GM06990 (cell line): ENCODE measurements around the gene DIAPH1.
"Not testable (repeated sequence)": the region's sequence is repeated elsewhere in the genome, so short reads cannot be mapped to it uniquely, and the experiment has no call there.

Source experiments
- DNase-seq: peaks from one replicate; pipeline ENCODE4 v3.0.0-alpha.2; 2011; ENCODE audit not compliant: insufficient read length; ENCODE audit errors: extremely low read depth
- H3K27me3 ChIP-seq: replicated peaks from 2 replicates; pipeline ENCODE4 v1.6.0; 2011; ENCODE audit warnings: low read length; ENCODE audit not compliant: control insufficient read depth, insufficient read depth
- H3K36me3 ChIP-seq: 2 replicates; pipeline ENCODE4 v1.5.1; 2011; ENCODE audit warnings: low read length; ENCODE audit not compliant: control insufficient read depth, insufficient read depth
- H3K4me3 ChIP-seq: replicated peaks from 2 replicates; pipeline ENCODE4 v1.5.1; 2011; ENCODE audit warnings: low read depth, mild to moderate bottlenecking, control low read depth, low read length
- TF ChIP-seq, protein P1 (sequence below): IDR thresholded peaks from 2 replicates; pipeline ENCODE4 v1.5.1; 2011; ENCODE audit warnings: low read length, control low read depth, mild to moderate bottlenecking, inconsistent platforms; ENCODE audit not compliant: insufficient read depth, poor library complexity, severe bottlenecking

Gene DIAPH1

DNA sequence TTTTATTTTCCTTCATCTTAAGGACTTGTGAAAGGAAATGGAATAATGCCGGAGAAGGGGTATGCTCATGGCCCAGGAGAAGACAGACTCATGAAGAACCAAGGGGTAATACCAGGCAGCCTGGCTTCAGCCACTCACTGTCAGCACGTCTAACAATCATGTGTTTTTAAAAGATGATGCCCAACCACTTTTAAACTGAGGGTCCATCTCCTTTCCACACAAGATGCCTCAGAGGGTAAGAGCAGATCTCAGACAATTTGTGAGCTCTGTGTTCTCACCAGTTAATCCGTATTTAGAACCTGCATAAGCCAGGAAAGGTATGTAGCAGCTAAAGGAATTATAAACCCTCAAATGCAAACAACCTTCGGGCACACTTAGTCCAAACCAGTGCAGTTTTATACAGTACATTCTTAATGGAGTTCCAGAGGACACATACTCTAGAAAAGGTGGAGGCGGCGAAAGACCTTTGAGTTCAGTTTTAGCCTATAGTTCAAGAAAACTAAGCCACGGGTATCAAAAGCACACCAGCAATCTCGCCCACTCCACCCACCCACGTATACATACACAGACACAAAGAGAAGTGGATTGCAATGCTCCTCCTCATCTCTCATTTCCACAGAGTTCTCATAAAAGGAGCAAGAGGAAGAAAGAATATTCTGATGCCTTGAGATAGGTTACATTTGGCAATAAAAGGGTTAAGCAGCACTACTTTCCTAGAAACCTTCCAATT is 2.6 kb downstream of the DIAPH1 start:
- Histone ChIP-seq H3K27me3 (no peaks in the 10 kb centered on the region), H3K4me3 (peak overlapping the region; percentile 81), H3K36me3 (peaks cover 2% of the 10 kb centered on the region; the same call in 1 of the 2 replicates)
- no peak for DNase-seq
- TF ChIP-seq, protein P1, sequence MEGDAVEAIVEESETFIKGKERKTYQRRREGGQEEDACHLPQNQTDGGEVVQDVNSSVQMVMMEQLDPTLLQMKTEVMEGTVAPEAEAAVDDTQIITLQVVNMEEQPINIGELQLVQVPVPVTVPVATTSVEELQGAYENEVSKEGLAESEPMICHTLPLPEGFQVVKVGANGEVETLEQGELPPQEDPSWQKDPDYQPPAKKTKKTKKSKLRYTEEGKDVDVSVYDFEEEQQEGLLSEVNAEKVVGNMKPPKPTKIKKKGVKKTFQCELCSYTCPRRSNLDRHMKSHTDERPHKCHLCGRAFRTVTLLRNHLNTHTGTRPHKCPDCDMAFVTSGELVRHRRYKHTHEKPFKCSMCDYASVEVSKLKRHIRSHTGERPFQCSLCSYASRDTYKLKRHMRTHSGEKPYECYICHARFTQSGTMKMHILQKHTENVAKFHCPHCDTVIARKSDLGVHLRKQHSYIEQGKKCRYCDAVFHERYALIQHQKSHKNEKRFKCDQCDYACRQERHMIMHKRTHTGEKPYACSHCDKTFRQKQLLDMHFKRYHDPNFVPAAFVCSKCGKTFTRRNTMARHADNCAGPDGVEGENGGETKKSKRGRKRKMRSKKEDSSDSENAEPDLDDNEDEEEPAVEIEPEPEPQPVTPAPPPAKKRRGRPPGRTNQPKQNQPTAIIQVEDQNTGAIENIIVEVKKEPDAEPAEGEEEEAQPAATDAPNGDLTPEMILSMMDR: no peak

DNA sequence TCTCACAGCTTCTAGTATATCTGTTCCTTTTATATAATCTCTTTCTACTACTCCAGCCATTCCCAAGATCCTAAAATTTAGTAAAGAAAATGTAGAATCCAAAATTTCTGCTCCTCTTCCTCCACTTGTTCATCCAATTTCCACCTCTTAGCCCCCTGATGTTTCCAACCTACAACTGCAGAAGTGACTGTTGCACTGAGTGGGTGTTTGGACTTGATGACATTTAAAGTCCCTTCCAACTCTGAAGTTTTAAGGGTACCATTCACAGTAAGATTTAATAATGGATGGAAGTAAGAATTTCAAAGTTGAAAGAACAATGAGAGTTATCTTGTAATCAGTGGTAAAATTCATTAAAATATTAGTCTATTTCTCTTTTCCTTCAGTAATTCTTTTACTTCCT is 5.5 kb downstream of the DIAPH1 start:
- H3K36me3 ChIP-seq: no peaks in the 10 kb centered on the region
- H3K4me3 ChIP-seq: no peak overlapping the region
- no peaks in the 10 kb centered on the region for H3K27me3 ChIP-seq
- no peak for DNase-seq
- TF ChIP-seq, protein P1: no peak

DNA sequence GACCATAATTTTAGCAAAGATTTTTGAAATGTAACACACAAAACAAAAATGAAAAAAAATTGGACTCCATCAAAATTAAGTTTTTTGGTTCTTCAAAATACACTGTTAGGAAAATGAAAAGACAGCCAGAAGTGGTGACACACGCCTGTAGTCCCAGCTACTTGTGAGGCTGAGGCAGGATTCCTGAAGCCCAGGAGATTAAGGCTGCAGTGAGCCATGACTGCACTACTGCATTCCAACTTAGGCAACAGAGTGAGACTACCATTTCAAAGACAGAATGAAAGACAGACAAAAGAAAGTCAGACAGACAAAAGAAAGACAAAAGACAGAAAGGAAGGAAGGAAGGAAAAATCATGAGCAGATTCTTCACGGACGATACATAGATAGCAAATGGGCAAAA is 7.5 kb downstream of the DIAPH1 start:
- H3K36me3 ChIP-seq: no peaks in the 10 kb centered on the region
- no peak overlapping the region for H3K4me3 ChIP-seq
- TF ChIP-seq, protein P1: no peak
- DNase-seq: no peak
- no peaks in the 10 kb centered on the region for H3K27me3 ChIP-seq

DNA sequence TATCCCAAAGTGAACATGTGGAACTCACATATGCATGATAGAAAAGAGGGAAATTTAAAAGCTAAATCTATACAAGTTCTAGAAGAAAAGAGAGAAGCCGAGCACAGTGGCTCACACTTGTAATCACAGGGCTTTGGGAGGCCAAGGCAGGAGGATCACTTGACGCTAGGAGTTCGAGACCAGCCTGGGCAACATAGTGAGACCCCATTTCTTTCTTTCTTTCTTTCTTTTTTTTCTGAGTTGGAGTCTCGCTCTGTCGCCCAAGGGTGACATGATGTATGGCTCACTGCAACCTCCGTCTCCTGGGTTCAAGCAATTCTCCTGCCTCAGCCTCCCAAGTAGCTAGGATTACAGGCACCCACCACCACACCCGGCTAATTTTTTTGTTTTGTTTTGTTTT is 8.9 kb downstream of the DIAPH1 start:
- H3K4me3 ChIP-seq, H3K27me3 ChIP-seq, H3K36me3 ChIP-seq, DNase-seq: not testable (repeated sequence)

DNA sequence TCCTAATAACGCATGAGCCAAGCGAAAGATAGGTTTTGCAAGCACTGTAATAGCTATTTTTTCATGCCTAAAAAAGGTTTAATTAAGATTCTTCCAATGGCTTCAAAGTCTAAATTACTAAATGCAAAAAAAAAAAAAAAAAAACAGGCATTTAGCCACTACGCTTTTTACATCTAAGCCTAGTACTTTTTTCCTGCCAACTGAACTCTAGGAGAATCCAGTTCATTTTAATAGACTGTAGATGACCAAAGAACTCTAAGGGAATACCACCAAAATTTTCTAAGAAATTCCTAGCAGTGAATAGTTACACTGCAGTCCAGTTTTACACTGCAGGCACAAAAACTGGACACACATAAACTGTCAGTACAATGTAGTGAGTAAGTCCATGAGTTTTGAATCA is 9.8 kb downstream of the DIAPH1 start:
- Histone ChIP-seq H3K36me3 (no peaks in the 10 kb centered on the region), H3K27me3 (no peaks in the 10 kb centered on the region), H3K4me3 (no peak overlapping the region)
- no peak for DNase-seq
- TF ChIP-seq, protein P1: no peak

DNA sequence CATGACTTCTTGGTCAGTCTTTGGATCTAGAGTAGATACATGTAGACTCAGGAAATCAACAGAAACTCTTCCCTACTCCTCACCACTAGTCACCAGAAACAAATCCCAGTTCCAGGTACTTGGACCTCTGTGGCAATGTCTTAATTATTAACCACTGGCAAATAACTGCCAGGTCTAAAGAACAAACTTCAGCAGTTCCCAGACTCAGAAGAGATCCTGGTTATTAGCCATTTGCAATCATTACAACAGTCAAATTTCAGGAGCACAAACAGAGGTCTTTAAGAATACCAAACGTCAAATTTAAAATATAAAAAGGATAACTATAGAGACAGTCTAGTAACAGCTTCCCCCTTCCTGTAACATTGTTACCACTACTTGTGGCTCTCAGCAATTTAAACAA is 10.2 kb downstream of the DIAPH1 start:
- Histone ChIP-seq H3K27me3 (no peaks in the 10 kb centered on the region), H3K4me3 (no peak overlapping the region), H3K36me3 (no peaks in the 10 kb centered on the region)
- DNase-seq: no peak
- TF ChIP-seq, protein P1: no peak
